VCaP (cell line): ENCODE results near the gene CHAMP1.
"Not testable (repeated sequence)": the region's sequence is repeated elsewhere in the genome, so short reads cannot be mapped to it uniquely, and the experiment has no call there.

Source experiments
- H3K27ac ChIP-seq: fragments of 450-650 bp; 2 replicates; pipeline ENCODE4 v1.5.1; 2017
- TF ChIP-seq, protein P1 (sequence below): fragments of 450-650 bp; conservative IDR thresholded peaks from 2 replicates; pipeline ENCODE4 v1.5.1; 2017; ENCODE audit warnings: mild to moderate bottlenecking, moderate library complexity

CHAMP1 gene

GRCh38 chr13:114324334-114324733 lies 10.0 kb downstream of the CHAMP1 start:
- no peak overlapping the region for H3K27ac ChIP-seq
- TF ChIP-seq, protein P1, sequence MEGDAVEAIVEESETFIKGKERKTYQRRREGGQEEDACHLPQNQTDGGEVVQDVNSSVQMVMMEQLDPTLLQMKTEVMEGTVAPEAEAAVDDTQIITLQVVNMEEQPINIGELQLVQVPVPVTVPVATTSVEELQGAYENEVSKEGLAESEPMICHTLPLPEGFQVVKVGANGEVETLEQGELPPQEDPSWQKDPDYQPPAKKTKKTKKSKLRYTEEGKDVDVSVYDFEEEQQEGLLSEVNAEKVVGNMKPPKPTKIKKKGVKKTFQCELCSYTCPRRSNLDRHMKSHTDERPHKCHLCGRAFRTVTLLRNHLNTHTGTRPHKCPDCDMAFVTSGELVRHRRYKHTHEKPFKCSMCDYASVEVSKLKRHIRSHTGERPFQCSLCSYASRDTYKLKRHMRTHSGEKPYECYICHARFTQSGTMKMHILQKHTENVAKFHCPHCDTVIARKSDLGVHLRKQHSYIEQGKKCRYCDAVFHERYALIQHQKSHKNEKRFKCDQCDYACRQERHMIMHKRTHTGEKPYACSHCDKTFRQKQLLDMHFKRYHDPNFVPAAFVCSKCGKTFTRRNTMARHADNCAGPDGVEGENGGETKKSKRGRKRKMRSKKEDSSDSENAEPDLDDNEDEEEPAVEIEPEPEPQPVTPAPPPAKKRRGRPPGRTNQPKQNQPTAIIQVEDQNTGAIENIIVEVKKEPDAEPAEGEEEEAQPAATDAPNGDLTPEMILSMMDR, result no peak

DNA sequence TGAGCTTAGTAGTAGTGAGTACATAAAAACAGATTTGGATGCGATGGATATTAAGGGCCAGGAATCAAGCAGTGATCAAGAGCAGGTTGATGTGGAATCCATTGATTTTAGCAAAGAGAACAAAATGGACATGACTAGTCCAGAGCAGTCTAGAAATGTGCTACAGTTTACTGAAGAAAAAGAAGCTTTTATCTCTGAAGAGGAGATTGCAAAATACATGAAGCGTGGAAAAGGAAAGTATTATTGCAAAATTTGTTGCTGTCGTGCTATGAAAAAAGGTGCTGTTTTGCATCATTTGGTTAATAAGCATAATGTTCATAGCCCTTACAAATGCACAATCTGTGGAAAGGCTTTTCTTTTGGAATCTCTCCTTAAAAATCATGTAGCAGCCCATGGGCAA lies 11.4 kb downstream of the CHAMP1 start:
- no peak overlapping the region for H3K27ac ChIP-seq
- TF ChIP-seq, protein P1, result no peak

DNA sequence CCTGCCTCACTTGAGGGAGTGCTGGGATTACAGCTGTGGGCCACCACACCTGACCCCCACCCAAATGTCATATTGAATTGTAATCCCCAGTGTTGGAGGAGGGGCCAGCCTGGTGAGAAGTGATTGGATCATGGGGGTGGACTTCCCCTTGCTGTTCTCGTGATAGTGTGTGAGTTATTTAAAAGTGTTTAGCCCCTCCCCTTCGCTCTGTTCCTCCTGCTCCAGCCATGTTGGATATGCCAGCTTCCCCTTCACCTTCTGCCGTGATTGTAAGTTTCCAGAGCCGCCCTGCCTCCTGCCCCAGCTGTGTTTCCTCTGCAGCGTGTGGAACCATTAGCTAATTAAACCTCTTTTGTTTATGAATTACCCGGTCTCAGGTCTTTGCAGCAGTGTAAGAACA lies 13.7 kb downstream of the CHAMP1 start:
- no peak overlapping the region for H3K27ac ChIP-seq
- TF ChIP-seq, protein P1, result no peak

GRCh38 chr13:114328595-114328994 lies 14.3 kb downstream of the CHAMP1 start:
- no peak overlapping the region for H3K27ac ChIP-seq
- TF ChIP-seq, protein P1, result no peak

- TF ChIP-seq, protein P1, result no peak
- no peak overlapping the region for H3K27ac ChIP-seq
Observed at GRCh38 chr13:114330086-114330485, 15.8 kb downstream of the CHAMP1 start.

DNA sequence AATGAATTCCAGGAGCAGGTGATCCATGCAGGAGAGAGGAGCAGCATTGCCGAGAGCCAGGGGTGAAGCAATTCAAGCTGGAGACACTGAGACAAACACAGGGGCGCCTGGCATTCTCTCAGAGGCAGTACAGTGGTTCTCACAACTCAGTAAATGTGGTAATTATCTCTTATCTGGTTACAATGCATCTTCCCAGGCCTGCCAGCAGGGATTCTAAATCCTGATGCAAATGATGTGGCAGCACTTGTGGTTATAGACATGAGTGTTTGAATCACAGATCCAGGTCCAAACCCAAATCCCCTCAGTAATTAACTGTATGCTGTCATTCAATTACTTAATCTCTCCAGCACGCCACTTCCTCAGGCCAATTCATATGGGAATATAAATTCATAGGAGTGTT lies 19.6 kb downstream of the CHAMP1 start:
- H3K27ac ChIP-seq, result not testable (repeated sequence)

- no peak overlapping the region for H3K27ac ChIP-seq
Observed at GRCh38 chr13:114334305-114335053, 20.2 kb downstream of the CHAMP1 start.

DNA sequence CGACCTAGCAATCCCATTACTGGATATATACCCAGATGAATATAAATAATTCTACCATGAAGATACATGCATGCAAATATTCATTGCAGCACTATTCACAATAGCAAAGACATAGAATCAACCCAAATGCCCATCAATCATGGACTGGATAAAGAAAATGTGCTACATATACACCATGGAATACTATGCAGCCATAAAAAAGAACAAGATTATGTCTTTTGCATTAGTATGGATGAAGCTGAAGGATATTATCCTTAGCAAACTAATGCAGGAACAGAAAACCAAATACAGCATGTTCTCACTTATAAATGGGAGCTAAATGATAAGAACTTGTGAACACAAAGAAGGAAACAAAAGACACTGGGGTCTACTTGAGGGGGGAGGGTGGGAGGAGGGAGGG lies 22.2 kb downstream of the CHAMP1 start:
- H3K27ac ChIP-seq, result not testable (repeated sequence)

More at GRCh38 chr13:114334305-114335053, 20.2 kb downstream of the CHAMP1 start:
- TF ChIP-seq, protein P1, result no peak

GRCh38 chr13:114338959-114339358 lies 24.7 kb downstream of the CHAMP1 start:
- H3K27ac ChIP-seq, result no peak overlapping the region
- TF ChIP-seq, protein P1, result no peak
